H1 (cell line): ENCODE results near the gene VAT1L. TPM values are rescaled to one million over a fixed set of nuclear protein-coding genes. Genes with fewer than 3 reads are reported as not detected.

ENCODE experiments used
- polyA plus RNA-seq, 7 experiments: library from polyadenylated mRNA; depleted of rRNA in 3 of 7; stranded (reverse) in 5 of 7; unstranded in 2 of 7; fragments of >200 nt in 5 of 7; fragments of 200-250 nt in 2 of 7; gene quantifications; 1 replicate in 5 of 7; 2 replicates in 1 of 7; 4 replicates in 1 of 7; pipeline versions ENCODE4 v1.2.1 to v1.2.3, GENCODE V29; 2011 to 2013; ENCODE audit warnings: missing spikeins in 2 of 7, mixed read lengths in 2 of 7
- total RNA-seq: library from RNA; stranded (reverse); fragmentation: NEBNext Ultra II Directional; extraction: Animal tissue kit (Norgen Biotek cat#: 25700); gene quantifications from 2 replicates; pipeline ENCODE4 v1.2.1, GENCODE V29; 2021
- TF ChIP-seq, protein P1 (sequence below), 3 experiments: IDR thresholded peaks; 1 replicate in 2 of 3; 2 replicates in 1 of 3; pipeline versions ENCODE4 v1.5.1 to v1.6.1; 2011; ENCODE audit warnings: low read length in 3 of 3, mild to moderate bottlenecking in 3 of 3, inconsistent platforms in 2 of 3, low read depth in 1 of 3, moderate library complexity in 1 of 3; ENCODE audit not compliant: insufficient read depth in 1 of 3; ENCODE audit errors: control extremely low read depth in 1 of 3

Gene VAT1L
- total and polyA plus RNA-seq, 2 of the 8 experiments (the other 6 are each of a cell fraction or from before 2014, with no cell fraction given), result 46.3 to 48.2 TPM

DNA sequence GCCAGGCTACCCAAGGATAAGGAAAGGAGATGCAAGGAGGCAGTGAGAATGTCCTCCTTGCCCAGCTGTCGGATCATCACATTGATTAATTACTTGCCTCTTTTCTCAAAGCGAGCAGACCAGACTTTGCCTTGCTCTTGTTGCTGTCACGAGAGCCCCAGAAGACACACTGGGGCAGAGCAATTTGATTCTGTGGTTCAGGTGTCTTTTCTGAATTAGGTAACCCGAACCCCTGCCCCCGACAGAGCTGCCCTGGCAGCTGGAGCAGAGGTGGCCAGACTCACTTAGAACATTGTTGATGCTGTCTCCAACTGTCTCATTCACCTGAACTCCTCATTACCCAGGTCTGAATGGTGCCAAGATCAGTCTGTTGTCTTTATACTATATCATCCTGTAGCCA, 34.3 kb downstream of the VAT1L start (continued):
- TF ChIP-seq, protein P1, sequence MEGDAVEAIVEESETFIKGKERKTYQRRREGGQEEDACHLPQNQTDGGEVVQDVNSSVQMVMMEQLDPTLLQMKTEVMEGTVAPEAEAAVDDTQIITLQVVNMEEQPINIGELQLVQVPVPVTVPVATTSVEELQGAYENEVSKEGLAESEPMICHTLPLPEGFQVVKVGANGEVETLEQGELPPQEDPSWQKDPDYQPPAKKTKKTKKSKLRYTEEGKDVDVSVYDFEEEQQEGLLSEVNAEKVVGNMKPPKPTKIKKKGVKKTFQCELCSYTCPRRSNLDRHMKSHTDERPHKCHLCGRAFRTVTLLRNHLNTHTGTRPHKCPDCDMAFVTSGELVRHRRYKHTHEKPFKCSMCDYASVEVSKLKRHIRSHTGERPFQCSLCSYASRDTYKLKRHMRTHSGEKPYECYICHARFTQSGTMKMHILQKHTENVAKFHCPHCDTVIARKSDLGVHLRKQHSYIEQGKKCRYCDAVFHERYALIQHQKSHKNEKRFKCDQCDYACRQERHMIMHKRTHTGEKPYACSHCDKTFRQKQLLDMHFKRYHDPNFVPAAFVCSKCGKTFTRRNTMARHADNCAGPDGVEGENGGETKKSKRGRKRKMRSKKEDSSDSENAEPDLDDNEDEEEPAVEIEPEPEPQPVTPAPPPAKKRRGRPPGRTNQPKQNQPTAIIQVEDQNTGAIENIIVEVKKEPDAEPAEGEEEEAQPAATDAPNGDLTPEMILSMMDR (IDR thresholded peaks at IDR 0.05; ENCODE audit: control extremely low read depth in 1 of 3, insufficient read depth in 1 of 3, low read depth in 1 of 3, low read length in 3 of 3), result no peak
